NT2/D1 (cell line): ENCODE data around the gene FOXA1.

Source experiments
- DNase-seq: peaks from one replicate; pipeline ENCODE4 v3.0.0-alpha.2; 2011; ENCODE audit warnings: low read depth, low spot score
- H3K27me3 ChIP-seq: 2 replicates; pipeline ENCODE4 v1.6.0; 2011; ENCODE audit warnings: mild to moderate bottlenecking; ENCODE audit not compliant: insufficient read length, insufficient read depth
- H3K36me3 ChIP-seq: 2 replicates; pipeline ENCODE4 v1.6.1; 2011; ENCODE audit warnings: mild to moderate bottlenecking, low read length, mixed read lengths; ENCODE audit not compliant: insufficient read depth, insufficient read length
- H3K4me1 ChIP-seq: 2 replicates; pipeline ENCODE4 v1.5.1; 2011; ENCODE audit not compliant: insufficient read depth, insufficient read length
- H3K4me3 ChIP-seq: 2 replicates; pipeline ENCODE4 v1.5.1; 2011; ENCODE audit warnings: low read depth; ENCODE audit not compliant: insufficient read length
- H3K9ac ChIP-seq: 2 replicates; pipeline ENCODE4 v1.6.0; 2011; ENCODE audit warnings: low read depth; ENCODE audit not compliant: insufficient read length
- H3K9me3 ChIP-seq: 2 replicates; pipeline ENCODE4 v1.5.1; 2011; ENCODE audit warnings: mild to moderate bottlenecking, low read length; ENCODE audit not compliant: insufficient read depth
- SUZ12 ChIP-seq: IDR thresholded peaks from 2 replicates; pipeline ENCODE4 v1.6.1; 2011; ENCODE audit not compliant: insufficient read length, insufficient read depth; ENCODE audit errors: extremely low read depth
- YY1 ChIP-seq: IDR thresholded peaks from 2 replicates; pipeline ENCODE4 v1.6.1; 2011; ENCODE audit not compliant: insufficient read length, insufficient read depth
- ZNF274 ChIP-seq: IDR thresholded peaks from 2 replicates; pipeline ENCODE4 v1.6.1; 2011; ENCODE audit warnings: mild to moderate bottlenecking, low read depth, low read length

The FOXA1 gene

GRCh38 chr14:37544407-37544806 lies 50.6 kb downstream of the FOXA1 start:
- no peak for TF ChIP-seq ZNF274
- no peak for TF ChIP-seq YY1
- no peak for TF ChIP-seq SUZ12
- no peaks in the 10 kb centered on the region for H3K4me1 ChIP-seq
- DNase-seq, result no peak
- no peak overlapping the region for H3K9ac ChIP-seq
- H3K36me3 ChIP-seq, result no peaks in the 10 kb centered on the region
- H3K9me3 ChIP-seq, result no peaks in the 10 kb centered on the region
- no peak overlapping the region for H3K4me3 ChIP-seq
- no peaks in the 10 kb centered on the region for H3K27me3 ChIP-seq

GRCh38 chr14:37539992-37540391 lies 55.1 kb downstream of the FOXA1 start:
- Histone ChIP-seq H3K36me3 (no peaks in the 10 kb centered on the region), H3K27me3 (no peaks in the 10 kb centered on the region), H3K4me1 (no peaks in the 10 kb centered on the region), H3K4me3 (no peak overlapping the region), H3K9me3 (no peaks in the 10 kb centered on the region), H3K9ac (no peak overlapping the region)
- no peak for DNase-seq
- TF ChIP-seq ZNF274, result no peak
